Measurements from ENCODE around the gene ITSN2.

DNA sequence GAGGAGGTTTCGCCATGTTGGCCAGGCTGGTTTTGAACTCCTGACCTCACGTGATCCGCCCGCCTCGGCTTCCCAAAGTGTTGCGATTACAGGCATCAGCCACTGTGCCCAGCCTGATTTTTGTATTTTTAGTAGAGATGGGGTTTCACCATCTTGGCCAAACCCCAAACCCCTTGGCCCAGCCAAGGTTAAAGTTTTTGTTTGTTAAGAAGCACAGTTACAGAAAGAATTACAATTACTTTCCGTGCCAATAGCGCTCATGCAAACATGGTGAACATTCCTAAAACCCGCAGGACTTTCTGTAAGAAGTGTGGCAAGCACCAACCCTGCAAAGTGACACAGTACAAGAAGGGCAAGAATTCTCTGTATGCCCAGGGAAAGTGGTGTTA is 26.1 kb downstream of the ITSN2 start:
- TF ChIP-seq, protein P1, sequence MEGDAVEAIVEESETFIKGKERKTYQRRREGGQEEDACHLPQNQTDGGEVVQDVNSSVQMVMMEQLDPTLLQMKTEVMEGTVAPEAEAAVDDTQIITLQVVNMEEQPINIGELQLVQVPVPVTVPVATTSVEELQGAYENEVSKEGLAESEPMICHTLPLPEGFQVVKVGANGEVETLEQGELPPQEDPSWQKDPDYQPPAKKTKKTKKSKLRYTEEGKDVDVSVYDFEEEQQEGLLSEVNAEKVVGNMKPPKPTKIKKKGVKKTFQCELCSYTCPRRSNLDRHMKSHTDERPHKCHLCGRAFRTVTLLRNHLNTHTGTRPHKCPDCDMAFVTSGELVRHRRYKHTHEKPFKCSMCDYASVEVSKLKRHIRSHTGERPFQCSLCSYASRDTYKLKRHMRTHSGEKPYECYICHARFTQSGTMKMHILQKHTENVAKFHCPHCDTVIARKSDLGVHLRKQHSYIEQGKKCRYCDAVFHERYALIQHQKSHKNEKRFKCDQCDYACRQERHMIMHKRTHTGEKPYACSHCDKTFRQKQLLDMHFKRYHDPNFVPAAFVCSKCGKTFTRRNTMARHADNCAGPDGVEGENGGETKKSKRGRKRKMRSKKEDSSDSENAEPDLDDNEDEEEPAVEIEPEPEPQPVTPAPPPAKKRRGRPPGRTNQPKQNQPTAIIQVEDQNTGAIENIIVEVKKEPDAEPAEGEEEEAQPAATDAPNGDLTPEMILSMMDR (IDR thresholded peaks at IDR 0.05), result no peak
- no peak for TF ChIP-seq POLR2A (IDR thresholded peaks at IDR 0.05)
